ENCODE data around the gene VKORC1. TPM values are rescaled to one million over a fixed set of nuclear protein-coding genes. Genes with fewer than 3 reads are reported as not detected.

Gene VKORC1
- total and polyA plus RNA-seq, 4 donors = 29.9 to 519 (median 263) TPM

DNA sequence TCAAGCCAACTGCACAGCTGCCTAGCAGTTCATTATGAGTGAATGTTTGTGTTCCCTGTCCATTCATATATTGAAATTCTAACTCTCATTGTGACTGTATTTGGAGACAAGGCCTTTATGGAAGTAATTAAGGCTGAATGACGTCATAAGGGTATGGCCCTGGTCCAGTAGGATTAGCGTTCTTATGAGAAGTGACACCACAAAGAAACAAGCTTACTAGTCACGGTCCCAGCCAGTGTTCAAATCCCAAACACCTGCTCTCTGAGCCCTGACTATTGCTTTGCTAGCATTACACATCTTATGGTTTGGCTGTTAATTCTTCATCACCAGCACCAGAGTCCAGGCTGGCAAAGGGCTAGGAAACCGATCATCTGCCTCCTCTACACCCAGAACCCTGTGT lies 22.7 kb downstream of the VKORC1 start:
- Histone ChIP-seq H3K27ac (ENCODE audit: low read depth in 1 of 2, low read length in 2 of 2) (no peak overlapping the region), H3K9me3 (ENCODE audit: control insufficient read depth in 4 of 4, low read length in 3 of 4) (no peaks in the 10 kb centered on the region), H3K4me1 (ENCODE audit: control insufficient read depth in 4 of 4, insufficient read depth in 4 of 4, low read length in 3 of 4) (peaks cover 0 to 26% (median 19%) of the 10 kb centered on the region in 4 donors), H3K36me3 (ENCODE audit: control insufficient read depth in 4 of 4, insufficient read depth in 3 of 4, low read depth in 1 of 4, low read length in 3 of 4) (peaks cover 0 to 3% (median 2%) of the 10 kb centered on the region in 4 donors), H3K9ac (ENCODE audit: low read depth in 1 of 2, low read length in 2 of 2) (no peak overlapping the region), H3K27me3 (ENCODE audit: control insufficient read depth in 4 of 4, insufficient read depth in 4 of 4, low read length in 3 of 4) (no peaks in the 10 kb centered on the region), H3K4me3 (ENCODE audit: low read depth in 1 of 3, low read length in 3 of 3) (no peak overlapping the region)
- TF ChIP-seq HNF4A (conservative IDR thresholded peaks at IDR 0.05) = no peak
- no peak for TF ChIP-seq NR2F2 (IDR thresholded peaks at IDR 0.05)
- TF ChIP-seq JUND (IDR thresholded peaks at IDR 0.05) = no peak
- no peak for TF ChIP-seq ZBTB33 (IDR thresholded peaks at IDR 0.05)
- TF ChIP-seq, protein P1, sequence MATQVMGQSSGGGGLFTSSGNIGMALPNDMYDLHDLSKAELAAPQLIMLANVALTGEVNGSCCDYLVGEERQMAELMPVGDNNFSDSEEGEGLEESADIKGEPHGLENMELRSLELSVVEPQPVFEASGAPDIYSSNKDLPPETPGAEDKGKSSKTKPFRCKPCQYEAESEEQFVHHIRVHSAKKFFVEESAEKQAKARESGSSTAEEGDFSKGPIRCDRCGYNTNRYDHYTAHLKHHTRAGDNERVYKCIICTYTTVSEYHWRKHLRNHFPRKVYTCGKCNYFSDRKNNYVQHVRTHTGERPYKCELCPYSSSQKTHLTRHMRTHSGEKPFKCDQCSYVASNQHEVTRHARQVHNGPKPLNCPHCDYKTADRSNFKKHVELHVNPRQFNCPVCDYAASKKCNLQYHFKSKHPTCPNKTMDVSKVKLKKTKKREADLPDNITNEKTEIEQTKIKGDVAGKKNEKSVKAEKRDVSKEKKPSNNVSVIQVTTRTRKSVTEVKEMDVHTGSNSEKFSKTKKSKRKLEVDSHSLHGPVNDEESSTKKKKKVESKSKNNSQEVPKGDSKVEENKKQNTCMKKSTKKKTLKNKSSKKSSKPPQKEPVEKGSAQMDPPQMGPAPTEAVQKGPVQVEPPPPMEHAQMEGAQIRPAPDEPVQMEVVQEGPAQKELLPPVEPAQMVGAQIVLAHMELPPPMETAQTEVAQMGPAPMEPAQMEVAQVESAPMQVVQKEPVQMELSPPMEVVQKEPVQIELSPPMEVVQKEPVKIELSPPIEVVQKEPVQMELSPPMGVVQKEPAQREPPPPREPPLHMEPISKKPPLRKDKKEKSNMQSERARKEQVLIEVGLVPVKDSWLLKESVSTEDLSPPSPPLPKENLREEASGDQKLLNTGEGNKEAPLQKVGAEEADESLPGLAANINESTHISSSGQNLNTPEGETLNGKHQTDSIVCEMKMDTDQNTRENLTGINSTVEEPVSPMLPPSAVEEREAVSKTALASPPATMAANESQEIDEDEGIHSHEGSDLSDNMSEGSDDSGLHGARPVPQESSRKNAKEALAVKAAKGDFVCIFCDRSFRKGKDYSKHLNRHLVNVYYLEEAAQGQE (IDR thresholded peaks at IDR 0.05) = no peak
- no peak for TF ChIP-seq TAF1 (conservative IDR thresholded peaks at IDR 0.05)
- TF ChIP-seq YY1 (IDR thresholded peaks at IDR 0.05) = no peak
- TF ChIP-seq RAD21 (IDR thresholded peaks at IDR 0.05) = no peak
- TF ChIP-seq, protein P2, sequence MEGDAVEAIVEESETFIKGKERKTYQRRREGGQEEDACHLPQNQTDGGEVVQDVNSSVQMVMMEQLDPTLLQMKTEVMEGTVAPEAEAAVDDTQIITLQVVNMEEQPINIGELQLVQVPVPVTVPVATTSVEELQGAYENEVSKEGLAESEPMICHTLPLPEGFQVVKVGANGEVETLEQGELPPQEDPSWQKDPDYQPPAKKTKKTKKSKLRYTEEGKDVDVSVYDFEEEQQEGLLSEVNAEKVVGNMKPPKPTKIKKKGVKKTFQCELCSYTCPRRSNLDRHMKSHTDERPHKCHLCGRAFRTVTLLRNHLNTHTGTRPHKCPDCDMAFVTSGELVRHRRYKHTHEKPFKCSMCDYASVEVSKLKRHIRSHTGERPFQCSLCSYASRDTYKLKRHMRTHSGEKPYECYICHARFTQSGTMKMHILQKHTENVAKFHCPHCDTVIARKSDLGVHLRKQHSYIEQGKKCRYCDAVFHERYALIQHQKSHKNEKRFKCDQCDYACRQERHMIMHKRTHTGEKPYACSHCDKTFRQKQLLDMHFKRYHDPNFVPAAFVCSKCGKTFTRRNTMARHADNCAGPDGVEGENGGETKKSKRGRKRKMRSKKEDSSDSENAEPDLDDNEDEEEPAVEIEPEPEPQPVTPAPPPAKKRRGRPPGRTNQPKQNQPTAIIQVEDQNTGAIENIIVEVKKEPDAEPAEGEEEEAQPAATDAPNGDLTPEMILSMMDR (IDR thresholded peaks at IDR 0.05; ENCODE audit: low read depth, low read length, missing input control) = no peak
- TF ChIP-seq SP1 (IDR thresholded peaks at IDR 0.05) = no peak
- 57% methylated on average over 4 of the region's 4 CpGs for WGBS
- no peak for DNase-seq (ENCODE audit: low spot score)

DNA sequence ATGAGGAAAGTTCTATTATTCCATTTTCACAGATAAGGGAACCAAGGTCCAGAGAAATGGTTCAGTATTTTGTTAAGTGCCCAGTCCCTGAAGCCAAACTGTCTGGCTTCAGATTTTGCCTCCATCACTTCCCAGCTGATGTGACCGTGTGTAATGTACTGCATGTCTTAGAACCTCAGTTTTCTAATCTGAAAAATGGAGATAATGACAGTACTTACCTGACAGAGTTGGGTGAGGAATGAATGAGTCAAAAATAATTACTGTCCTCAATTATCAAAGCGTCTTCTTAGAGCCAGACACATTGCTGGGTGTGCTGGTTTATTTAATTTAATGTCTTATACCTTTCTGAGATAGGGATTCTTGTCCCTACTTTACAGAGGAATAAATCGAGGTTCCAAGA lies 27.3 kb downstream of the VKORC1 start:
- no peak for DNase-seq (ENCODE audit: low spot score)
- Histone ChIP-seq H3K27me3 (ENCODE audit: control insufficient read depth in 4 of 4, insufficient read depth in 4 of 4, low read length in 3 of 4) (no peaks in the 10 kb centered on the region), H3K27ac (ENCODE audit: low read depth in 1 of 2, low read length in 2 of 2) (no peak overlapping the region), H3K9me3 (ENCODE audit: control insufficient read depth in 4 of 4, low read length in 3 of 4) (no peaks in the 10 kb centered on the region), H3K4me3 (ENCODE audit: low read depth in 1 of 3, low read length in 3 of 3) (no peak overlapping the region), H3K9ac (ENCODE audit: low read depth in 1 of 2, low read length in 2 of 2) (no peak overlapping the region), H3K4me1 (ENCODE audit: control insufficient read depth in 4 of 4, insufficient read depth in 4 of 4, low read length in 3 of 4) (peaks cover 0 to 8% (median 5%) of the 10 kb centered on the region in 4 donors), H3K36me3 (ENCODE audit: control insufficient read depth in 4 of 4, insufficient read depth in 3 of 4, low read depth in 1 of 4, low read length in 3 of 4) (peaks cover 0 to 8% (median 3%) of the 10 kb centered on the region in 4 donors)
- WGBS = 93% methylated on average over 3 of the region's 3 CpGs
- TF ChIP-seq SP1 (IDR thresholded peaks at IDR 0.05) (no peak), FOXA1 (IDR thresholded peaks at IDR 0.05) (no peak), YY1 (IDR thresholded peaks at IDR 0.05) (no peak), FOXA2 (IDR thresholded peaks at IDR 0.05) (no peak), RXRA (IDR thresholded peaks at IDR 0.05) (no peak), EGR1 (IDR thresholded peaks at IDR 0.05; ENCODE audit: low read depth in 2 of 2) (no peak), ZBTB33 (IDR thresholded peaks at IDR 0.05) (no peak), GABPA (IDR thresholded peaks at IDR 0.05 in 1 of 2, conservative IDR thresholded peaks at IDR 0.05 in 1 of 2) (no peak), RAD21 (IDR thresholded peaks at IDR 0.05) (no peak), JUND (IDR thresholded peaks at IDR 0.05) (no peak), HNF4A (conservative IDR thresholded peaks at IDR 0.05) (no peak), MAX (IDR thresholded peaks at IDR 0.05) (no peak)
- TF ChIP-seq, protein P3, sequence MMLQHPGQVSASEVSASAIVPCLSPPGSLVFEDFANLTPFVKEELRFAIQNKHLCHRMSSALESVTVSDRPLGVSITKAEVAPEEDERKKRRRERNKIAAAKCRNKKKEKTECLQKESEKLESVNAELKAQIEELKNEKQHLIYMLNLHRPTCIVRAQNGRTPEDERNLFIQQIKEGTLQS (IDR thresholded peaks at IDR 0.05) = no peak
- TF ChIP-seq, protein P1 (IDR thresholded peaks at IDR 0.05) = no peak

Data from liver (tissue), 9 donors.